DMS 273 treated with DMSO at 0.1 percent for 48 hours (cell line): Measurements from ENCODE around the gene TMEM184B.

Experiments used
- DNase-seq: peaks from one replicate; lab custom pipeline; 2025; lab: John Stamatoyannopoulos, UW

Gene TMEM184B

DNA sequence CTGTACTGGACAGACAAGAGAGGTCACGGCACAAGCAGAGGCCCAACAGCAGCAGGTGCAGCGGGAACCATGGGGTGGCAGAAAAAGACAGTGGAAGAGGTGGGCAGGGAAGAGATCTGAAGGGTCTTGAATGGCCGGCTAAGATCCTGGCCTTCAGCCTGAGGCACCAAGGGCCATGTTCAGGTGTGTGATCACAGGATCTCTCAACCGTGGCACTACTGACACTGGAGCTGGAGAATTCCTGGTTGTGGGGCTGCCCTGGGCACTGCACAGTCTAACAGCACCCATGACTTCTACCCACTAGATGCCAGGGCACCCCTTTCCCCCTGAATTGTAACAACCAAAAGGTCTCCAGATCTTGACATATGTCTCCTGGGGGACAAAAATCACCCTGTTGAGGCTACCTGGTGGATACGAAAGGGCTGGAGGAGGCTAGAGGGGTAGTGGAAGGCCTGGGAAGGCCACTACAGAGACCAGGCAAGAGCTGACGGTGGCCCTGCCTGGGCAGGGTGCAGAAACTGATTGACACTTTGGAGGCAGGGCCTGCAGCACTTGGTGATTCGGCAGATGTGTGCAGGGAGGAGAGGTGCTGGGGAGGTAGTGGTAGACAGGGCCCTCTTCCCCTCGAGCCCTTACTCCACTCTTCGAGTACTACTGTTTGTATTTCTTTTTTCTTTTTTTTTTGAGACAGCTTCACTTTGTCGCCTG is 36.1 kb upstream of the TMEM184B start:
- no peak for DNase-seq

DNA sequence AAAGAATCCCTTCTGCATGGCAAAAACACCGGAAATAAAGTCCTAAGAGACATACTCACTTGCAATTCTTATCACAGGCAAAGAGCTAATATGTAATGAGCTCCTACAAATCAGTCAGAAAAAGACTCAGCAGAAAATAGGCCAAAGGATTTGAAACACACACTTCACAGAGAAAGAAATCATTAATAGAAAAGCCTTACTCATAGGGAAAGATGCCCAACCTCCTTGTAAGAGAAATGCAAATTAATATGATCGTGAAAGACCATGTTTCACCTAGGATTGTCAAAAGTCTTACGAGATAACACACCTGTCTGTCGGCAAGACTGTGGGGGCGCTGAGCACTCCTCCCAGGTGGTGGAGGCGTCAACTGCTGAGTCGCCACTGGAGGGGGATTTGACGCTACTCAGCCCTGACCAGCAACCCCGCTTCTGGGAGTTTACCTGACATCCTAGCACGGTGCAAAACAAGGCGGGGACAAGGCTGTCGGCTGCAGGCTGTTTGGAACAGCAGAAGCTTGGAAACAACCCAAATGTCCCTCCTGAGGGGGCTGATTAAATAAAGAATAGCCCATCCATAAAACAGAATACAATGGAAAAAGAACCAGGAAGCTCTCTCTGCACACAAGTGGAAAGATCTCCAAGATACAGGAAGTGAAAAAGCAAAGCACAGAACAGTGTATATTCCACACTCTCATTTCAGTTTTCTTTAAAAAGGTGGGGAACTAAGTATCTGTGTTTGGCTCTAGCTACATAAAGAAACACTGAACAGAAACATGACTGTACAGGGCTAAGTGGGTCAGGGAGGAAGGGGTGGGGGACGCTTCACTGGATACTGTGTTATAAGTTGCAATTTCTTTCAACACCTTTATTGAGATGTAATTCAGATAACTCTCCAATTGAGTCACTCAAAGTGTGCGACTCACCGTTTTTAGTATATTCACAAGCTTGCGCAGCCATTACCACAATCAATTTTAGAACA is 33.0 kb upstream of the TMEM184B start:
- DNase-seq: no peak

- DNase-seq: no peak
Observed at GRCh38 chr22:38304526-38304925, 31.7 kb upstream of the TMEM184B start.

DNA sequence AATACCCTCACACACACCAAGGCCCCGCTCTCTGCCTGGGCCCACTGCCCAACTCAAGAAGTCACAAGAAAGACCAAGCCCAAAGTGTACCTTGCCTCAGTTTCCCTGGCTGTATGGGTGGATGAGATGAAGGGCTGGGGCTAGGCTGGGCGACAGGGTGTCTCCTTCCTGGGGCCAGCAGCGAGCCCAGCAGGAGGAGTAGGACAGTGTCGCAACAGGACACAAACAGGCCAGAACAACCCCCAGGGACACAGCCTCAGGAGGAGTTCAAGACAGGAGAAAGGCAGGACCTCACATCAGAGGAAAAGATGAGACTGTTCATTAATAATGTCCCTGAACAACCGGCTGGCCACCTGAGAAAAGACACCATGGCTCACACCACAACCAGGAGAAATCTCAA is 31.2 kb upstream of the TMEM184B start:
- no peak for DNase-seq

- no peak for DNase-seq
Observed at GRCh38 chr22:38302906-38303305, 30.1 kb upstream of the TMEM184B start.

GRCh38 chr22:38300946-38301345 is 28.1 kb upstream of the TMEM184B start:
- no peak for DNase-seq

DNA sequence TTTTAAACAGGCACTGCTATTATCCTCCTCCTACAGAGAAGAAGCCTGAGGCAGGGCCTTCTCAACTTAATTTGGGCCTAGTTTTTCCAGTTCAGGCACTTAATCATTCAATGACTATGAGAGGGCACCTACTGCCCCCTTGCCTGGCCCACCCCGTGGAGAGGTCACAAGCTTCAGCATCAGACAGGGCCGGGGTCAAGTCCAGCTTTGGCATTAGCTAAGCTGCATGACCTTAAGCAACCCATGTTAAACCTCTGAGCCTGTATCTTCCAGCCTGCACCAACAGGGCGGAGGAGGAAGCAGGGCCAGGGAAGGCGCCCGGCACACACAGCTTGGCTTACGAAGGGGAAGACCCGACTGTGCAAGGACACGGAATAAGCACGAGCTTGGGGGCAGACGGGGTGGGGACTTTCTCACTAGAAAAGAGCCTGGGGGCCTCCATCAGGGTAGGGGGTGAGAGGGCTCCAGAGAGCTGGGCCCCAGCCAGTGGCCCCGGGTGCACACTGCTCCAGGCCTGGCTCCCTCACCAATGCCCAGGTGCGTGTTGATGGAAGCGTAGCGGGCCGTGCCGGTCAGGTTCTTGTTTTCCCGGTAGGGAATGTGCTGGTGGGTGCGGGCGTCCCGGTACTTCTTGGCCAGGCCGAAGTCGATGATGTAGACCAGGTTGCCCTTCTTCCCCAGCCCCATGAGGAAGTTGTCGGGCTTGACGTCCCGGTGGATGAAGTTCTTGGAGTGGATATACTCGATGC is 27.6 kb upstream of the TMEM184B start:
- no peak for DNase-seq

GRCh38 chr22:38299770-38300102 is 26.9 kb upstream of the TMEM184B start:
- no peak for DNase-seq

DNA sequence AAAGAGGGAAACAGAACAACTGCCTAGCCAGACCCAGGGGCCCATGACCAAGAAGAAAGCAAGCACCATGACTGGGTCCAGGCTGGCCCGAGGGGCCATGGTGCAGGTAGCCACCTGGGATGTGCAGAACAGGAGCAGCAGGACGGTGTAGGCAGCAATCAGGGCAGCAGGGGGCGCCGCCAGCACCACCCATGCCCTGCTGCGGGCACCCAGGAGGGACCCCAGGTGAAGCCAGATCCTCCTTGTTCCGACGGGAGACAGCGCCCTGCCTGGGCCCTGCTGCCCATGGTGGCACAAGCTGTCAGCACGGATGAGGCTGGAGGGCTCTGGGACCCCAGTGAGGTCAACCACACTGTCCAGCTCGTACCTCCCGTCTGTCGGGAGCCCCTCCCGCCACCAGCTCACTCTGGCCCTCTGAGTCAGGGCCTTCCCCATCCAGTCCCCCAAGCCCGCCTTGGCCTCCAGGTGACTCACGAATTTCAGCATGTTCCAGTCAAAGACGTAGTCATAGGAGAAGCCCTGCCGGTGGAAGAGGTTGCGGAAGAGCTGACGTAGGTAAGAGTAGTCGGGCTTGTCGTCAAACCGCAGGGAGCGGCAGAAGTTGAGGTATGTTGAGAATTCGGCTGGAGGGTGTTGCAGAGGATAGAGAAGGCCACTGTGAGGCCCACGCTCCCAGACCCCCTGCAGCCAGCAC is 25.6 kb upstream of the TMEM184B start:
- DNase-seq: no peak

DNA sequence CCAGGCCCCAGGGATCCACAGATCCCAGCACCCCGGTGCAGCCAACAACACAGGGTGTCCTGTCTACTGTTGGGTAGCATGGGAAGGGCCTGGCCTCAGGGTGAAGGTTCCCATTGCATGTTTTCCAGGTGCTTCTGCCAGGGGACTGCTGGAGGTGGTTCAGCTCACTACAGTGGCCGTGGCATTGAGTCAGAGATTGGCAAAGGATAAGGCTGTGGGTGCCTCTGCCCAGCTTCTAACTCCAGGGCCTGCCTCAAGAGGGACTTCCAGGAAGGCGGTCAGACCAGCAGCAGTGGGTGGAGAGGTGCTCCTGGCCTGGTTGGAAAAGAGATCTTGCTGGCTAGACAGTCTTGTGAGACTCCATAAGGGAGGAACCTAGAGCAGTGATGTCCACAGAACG is 23.6 kb upstream of the TMEM184B start:
- DNase-seq: no peak

GRCh38 chr22:38295863-38296262 is 23.1 kb upstream of the TMEM184B start:
- no peak for DNase-seq

DNA sequence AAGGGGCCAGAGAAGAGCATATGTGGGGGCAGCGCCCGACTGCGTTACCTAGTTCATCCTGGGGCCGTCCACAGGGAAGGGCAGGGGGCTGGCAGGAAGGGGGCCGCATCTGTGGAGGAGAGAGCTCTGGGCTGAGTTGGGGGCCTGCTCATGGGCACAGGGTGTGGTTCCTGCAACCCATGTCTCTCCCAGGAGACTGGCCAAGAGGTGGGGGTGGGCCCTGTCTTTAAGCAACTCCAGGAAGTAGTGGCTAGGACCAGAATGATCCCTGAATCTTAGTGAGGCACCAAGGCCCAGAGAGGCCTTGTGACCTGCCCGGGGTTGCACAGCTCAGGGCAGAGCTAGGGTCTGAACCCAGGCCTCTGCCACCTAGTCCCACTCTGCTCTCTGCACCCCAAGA is 22.5 kb upstream of the TMEM184B start:
- DNase-seq: no peak

DNA sequence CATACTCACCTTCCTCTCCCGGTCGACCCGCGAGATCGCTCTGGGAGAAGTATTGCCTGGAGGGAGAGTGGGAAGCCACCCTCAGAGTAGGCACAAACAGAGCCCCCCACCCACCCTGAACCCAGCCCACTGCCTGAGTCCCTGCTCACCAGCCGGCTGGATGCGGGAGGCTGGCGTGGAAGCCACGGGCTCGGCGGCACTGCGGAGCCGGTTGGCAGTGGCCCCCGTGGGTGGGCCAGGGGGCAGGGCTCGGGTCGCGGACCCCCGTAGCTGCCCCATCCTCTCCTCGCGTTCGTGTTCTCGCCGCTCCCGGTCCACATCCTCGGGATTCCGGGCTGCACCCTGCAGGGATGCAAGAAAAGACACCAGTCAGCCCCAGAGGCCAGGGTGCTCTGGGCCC is 21.4 kb upstream of the TMEM184B start:
- DNase-seq: no peak

DNA sequence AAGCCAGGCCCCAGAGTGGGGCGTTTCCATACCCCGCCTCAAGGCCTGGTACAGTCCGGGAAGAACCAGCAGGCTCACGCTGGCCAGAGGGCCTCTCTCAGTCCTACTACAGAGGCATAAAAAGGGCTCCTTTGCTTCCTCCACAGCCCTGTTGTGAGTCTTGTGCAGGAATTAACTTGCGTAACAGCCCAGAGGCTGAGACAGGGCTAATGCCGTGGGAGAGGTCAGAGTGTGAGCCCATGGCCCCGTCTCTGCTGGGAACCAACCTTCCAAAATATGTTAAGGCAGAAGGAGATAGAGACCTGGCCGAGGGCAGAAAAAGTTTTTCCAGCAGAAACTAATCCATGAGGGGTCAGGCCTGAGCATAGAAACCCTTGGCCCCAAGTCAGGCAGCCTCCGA is 19.9 kb upstream of the TMEM184B start:
- no peak for DNase-seq

DNA sequence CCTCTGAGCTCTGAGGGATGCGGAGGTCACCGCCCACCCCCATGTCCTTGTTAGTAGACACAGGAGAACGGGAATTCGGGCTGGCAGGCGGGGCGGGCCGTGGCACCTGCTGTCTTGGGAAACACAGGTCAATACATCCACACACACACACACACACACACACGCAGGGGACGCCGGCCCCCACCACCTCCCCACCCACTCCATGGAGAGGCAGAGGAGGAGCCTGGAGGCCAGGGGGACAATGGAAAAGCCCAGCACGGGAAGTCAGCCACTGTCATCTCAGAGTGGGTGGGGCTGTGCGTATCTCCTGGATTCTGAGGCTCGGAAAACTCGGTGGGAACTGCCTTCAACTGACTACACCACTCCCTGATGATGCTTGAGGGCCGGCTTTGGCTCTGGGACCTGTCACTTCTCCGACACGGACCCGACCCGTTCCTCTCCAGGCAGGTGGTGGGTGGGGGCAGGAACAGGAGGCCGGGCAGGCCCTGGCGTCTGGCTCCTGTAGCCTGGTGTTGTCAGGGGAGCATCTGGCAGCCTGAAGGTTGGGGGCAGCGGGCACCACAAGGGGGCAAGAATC is 18.5 kb upstream of the TMEM184B start:
- DNase-seq: no peak

GRCh38 chr22:38290347-38290746 is 17.5 kb upstream of the TMEM184B start:
- no peak for DNase-seq

- no peak for DNase-seq
Observed at GRCh38 chr22:38289583-38290082, 16.8 kb upstream of the TMEM184B start.

DNA sequence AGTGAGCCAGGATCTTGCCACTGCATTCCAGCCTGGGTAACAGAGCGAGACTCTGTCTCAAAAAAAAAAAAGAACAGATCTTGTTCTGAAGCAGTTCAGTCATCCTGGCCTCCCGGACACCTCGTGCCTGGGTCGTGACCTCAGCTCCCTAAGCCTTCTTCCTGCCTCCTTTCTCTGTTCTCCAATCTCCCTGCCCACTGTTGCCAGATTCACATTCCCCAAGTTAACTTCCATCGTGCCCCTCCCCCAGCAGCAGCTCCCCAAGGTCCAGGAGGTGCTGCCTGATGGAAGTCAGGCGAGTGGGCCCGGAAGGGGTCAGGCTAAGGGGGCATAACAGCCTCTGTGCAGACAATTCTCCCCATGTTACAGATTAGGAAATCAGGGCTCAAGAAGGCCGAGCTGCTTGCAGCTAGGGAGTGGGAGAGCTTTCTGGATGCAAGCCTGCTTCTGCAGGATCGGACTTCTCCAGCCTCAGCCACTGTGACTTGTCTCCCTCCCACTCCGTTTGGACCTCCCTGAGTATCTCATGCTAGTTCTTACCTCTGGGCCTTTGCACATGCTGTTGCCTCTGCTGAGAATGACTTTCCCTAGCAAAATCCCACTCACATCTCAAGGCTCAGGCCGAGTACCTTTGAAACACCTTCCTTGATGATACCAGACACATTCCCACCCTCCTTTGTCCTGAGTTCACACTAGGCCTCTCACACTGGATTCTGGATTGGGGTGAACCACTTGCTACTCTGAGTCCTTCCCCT is 14.3 kb upstream of the TMEM184B start:
- no peak for DNase-seq

DNA sequence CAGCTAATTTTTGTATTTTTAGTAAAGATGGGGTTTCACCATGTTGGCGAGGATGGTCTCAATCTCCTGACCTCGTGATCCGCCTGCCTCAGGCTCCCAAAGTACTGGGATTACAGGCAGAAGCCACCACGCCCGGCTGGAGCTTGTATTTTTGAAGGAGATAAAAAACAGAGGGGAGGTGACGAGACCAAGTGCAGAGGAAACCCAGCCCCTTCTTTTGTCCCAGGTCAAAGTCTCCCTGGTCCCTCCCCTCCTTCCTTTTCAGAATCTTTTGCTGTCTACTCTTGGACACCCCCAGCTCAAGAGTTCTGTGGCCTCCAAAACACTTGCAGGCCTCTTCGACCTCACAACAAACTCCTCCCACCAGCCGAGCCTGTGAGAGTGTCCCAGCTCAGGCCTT is 12.2 kb upstream of the TMEM184B start:
- no peak for DNase-seq

DNA sequence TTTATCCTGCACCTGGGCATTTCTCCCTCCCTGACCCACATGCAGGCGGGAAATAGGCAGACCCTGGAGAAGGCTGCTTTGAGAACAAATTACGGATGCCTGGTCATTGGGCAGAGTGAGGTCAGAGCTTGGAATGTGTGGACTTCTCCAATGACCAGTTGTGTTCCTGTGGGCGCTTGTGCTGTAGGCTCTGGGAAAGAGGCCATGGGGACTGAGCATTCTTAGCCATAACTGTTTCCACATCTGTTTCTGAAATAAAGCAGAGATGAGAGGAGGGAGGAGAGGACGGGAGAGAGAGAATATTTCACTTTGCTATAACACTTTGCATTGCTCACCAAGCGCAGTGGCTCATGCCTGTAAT is 11.2 kb upstream of the TMEM184B start:
- DNase-seq: no peak

DNA sequence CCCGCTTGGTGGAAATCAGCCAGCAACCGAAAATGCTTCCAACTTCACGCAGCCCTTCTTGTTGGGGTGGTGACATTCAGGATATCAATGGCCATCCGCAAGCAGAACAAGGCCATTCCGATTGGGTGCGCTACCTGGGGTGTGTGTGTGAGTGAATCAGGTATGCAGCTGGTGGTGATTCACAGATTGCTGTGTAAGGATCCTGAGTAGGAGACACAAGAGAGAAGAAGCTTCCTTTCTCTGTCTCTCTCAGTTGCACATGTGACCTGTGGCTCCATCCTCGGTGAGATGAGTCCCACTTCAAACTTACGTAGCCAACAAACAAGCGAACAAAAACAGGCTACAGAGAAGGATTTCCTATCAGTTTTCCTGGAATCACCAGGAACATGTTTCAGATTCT is 9.6 kb upstream of the TMEM184B start:
- no peak for DNase-seq
